ENCODE results near the gene DYNC2H1. TPM values are rescaled to one million over a fixed set of nuclear protein-coding genes. Genes with fewer than 3 reads are reported as not detected.
A peak's percentile ranks its signal among the peaks of the same experiment; 100 is the strongest.
"Not testable (repeated sequence)": the region's sequence is repeated elsewhere in the genome, so short reads cannot be mapped to it uniquely, and the experiment has no call there.

DYNC2H1 gene
- polyA plus RNA-seq, 12 donors, result 9.0 to 17.5 (median 12.3) TPM; not detected in 1

DNA sequence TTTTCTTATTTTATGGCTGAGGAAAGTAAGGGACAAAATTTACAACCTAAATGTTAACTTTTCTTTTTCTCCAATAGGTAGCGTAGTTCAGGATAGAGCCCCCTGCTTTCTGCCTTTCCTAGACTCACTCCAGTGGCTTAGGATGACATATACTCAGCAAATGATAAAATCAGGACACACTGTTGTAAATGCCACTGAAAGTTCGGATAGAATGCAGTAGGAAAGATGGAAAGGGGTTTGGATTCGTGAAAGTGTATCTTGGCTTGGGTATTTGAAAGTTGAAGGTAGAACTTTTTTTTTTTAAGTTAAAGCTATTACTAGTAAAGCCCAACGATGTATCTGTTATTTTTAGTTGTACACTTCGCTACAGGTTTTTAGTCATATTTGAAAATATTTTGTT, 2.2 kb downstream of the DYNC2H1 start:
- DNase-seq, result no peak

DNA sequence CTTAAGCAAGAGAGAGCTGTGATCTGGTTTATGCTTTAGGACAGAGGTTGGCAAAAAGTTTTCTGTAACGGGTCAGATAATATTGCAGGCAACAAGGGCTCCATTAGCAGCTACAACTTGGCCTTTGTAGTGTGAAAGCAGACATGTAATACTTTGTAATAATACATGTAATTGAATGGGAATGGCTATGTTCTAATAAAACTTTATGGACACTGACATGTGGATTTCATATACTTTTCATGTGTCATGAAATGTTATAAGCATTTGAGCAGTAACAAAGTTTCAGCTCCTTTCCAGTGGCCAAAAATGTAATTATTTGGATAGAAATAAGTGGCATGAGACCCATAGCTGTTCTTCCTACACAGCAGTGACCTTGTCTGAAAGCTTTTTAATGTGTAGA, 3.1 kb downstream of the DYNC2H1 start:
- no peak for DNase-seq

DNA sequence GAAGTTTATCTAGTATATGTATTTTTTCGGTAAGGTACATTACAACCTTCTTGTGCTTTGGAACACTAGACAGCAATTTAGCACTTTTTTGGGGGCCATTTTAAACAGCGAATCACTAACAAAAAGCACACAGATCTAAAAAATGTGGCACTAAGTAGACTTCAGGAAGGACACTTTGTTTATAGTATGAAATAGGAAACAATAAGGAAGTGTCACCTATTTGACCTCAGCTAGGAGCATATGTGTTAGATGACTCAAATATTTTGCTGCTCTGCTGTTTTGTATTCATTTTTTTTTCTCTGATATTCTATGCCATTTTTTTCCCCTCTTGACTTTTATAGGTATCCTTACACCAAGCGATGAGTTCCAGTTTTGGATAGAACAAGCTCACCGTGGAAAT, 5.6 kb downstream of the DYNC2H1 start:
- DNase-seq, result no peak

DNA sequence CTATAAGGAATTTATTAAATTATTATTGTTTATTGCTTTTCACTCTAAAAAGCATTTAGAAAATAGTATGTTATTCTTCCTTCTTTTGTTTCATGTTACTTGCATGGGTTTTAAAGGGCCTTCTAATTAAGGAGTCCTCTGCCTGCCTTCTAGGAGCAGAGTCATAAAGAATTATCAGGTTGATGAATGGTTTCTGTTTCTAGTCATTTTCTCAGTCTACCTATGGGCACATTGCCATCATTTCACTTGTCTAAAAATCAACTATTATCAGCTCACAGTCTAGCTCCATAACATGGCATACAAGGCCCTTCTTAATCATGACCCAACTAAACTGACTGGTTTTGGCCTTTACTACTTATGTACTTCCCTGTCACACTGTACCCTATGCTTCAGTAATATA, 16.2 kb downstream of the DYNC2H1 start:
- no peak for DNase-seq

DNA sequence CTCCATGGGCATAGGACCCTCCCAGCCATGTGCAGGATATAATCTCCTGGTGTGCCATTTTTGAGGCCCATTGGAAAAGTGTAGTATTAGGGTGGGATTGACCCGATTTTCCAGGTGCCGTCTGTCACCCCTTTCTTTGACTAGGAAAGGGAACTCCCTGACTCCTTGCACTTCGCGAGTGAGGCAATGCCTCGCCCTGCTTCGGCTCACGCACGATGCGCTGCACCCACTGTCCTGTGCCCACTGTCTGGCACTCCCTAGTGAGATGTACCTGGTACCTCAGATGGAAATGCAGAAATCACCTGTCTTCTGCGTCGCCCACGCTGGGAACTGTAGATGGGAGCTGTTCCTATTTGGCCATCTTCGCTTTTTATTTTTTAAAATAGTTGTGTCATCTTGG, 32.8 kb downstream of the DYNC2H1 start:
- DNase-seq, result not testable (repeated sequence)

DNA sequence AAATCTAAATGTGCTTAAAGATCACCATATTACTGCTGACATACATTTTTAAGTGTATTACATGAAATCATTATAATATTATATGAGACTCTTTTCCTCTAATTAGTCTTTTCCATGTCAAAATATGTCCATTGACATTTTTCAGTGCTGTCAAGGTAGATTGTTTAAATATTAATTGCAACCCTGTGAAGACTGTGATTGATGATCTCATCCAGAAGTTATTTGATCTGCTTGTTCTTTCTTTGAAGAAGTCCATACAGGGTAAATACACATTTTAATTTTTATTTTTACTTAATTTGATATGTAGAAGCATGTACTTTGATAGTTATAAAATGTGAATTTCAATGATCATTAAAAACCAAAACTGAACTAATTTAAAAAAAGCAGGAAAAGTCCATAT, 38.4 kb downstream of the DYNC2H1 start:
- DNase-seq, result no peak

DNA sequence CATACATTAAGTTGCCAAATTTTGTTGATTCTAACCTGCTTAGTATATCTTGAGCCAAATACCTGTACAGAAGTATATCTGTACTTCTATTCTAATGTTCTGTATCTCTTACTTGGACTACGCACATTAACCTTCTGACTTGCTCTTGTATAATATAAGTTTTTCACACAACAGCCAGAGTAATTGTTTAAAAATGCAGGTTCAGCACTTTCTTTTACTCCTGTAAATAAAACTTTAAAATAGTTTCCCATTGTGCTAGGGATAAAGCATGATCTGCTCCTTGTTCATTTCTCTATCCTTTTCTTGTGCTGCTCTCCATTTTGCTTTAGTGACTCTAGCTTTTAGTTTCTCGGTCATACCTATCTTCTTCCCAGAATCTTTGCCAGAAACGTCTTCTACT, 48.3 kb downstream of the DYNC2H1 start:
- DNase-seq, result no peak

DNA sequence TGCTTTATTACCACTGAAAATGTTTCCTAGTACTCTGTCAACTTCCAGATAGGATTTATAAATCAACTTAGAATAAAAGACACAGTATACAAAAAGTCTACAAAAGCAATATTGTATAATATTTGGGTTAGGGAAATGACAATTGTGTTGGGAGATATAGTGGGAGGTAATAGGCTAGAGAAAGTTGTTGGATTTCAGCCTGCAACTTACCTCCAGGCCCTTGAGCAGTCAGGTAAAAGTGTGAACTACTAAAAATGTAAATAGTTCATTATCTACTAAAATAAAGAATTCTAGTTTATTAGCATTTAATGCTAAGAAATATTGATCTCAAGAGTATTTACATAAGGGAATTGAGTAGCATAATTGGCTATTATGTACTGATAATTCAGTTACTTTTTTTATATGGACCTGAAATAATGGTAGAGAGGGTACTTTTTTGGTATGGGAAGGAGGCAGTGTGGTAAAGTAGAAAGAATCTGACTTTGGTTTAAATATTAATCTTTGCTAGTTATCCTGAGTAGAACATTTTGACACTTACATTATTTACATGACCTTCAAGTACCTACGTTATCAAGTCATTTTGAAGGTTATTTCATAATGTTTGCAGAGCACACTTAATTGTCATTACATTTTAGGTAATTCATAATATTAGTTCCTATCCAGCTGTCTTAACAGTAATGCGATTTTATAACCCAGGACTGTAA, 55.0 kb downstream of the DYNC2H1 start:
- no peak for DNase-seq

DNA sequence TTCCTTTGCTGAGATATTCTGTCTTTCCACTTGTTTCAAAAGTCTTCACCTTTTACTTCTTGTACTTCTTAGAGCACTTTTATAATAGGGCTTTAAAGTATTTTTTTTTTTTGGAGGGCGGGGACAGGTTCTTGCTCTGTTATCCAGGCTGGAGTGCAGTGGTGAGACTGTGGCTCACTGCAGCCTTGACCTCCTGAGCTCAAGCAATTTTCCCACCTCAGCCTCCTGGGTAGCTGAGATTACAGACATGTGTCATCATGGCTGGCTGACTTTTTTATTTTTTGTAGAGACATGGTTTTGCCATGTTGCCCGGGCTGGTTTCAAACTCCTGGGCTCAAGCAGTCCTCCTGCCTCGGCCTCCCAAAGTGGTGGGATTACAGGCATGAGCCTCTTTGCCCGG, 57.9 kb downstream of the DYNC2H1 start:
- no peak for DNase-seq

DNA sequence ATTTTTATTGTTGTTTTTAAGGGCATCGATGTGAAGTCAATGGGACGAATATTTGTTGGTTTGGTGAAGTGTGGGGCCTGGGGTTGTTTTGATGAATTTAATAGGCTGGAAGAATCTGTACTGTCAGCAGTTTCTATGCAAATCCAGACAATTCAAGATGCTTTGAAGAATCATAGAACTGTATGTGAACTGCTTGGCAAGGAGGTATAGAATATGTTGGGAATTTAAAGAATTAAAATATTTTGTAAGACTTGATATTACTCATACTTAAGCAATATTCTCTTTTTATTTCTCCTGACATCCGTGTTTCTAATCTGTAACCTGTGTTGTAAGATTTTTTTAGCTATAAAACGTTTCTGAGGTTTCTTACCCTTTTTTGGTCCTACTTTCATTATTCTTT, 61.6 kb downstream of the DYNC2H1 start:
- DNase-seq, result no peak

DNA sequence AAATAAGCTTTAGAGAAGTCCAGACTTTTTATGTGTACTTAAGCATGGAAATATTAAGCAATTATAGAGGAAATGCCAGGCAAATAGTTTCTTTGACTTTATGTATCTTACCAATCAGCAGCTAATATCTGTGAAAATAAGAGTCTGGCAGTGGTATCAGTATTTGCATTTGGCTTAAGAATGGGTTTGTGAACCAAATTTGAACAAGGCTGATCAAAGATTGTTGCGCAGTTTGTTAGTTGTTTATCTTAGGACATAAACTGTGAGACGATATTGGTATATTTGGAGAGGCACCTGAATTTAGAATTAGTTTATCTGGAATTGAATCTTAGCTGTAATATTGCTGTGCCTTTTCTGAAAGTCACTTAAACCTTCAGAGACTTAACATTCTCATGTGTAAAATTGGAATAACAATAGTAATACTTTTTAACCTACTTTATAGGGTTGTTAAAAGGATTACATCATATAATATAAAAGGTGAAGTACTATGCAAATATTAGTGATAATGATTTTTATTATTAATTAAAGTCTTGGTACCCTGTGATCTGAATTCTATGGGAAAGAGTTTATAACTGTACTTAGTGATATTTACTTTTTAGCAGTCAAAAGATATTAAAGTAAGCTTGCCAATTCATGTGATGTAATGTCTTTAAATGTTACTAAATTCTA, 66.4 kb downstream of the DYNC2H1 start:
- DNase-seq, result no peak

DNA sequence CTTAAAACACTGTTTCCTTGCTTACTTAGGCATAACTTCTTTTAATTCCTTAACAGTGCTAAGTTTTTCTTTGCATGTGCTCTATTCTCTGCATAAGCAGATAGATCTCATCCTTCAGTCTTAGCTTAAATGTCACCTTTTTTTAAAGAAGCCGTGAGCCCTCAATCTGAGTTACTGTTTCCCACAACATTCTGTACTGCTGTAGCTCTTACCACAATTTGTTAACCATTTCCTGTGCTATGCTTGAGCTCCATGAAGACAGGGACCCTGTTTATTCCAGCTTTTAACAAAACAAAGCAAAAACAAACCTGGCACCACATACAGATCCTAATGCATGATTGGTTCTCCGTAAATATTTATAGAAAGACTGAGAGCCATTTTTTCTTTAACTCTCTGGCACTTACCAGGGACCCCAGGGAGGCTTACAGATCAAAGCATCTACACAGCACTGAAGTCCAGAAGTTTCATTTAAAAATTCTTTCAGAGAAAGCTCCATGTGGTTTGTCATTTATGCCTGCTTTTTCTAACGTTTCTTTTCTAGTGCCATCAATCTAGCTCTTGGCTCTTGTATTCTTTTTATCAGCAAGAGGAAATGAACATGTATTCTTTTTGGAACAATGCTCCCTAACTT, 74.9 kb downstream of the DYNC2H1 start:
- no peak for DNase-seq

DNA sequence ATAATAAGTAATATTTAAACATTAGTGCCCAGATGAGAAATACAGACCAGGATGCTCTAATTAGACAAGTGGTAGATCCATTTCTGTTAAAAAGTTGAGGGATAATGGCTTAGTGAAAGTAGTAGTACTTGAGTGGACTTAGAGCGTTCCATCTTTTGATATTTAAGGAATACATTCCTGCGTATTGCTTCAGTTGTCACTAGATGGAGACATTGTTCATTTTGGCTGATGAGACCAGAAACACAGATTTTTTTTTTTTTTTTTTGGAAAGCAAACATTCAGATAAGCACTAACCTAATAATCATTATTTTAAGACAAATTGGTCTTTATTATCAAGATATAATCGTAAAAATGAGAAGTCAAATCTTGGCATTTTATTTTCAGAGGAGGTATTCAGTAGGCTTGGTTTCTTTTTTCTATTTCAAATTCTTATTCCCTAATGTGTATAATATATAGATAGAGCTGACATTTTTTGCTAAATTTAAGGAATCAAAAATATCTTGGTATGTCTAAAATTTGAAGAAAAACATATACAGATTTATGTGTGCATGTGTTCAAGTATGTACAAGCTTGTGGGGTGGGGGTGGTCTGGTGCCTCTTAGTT, 92.9 kb downstream of the DYNC2H1 start:
- peak; percentile 22 for DNase-seq

DNA sequence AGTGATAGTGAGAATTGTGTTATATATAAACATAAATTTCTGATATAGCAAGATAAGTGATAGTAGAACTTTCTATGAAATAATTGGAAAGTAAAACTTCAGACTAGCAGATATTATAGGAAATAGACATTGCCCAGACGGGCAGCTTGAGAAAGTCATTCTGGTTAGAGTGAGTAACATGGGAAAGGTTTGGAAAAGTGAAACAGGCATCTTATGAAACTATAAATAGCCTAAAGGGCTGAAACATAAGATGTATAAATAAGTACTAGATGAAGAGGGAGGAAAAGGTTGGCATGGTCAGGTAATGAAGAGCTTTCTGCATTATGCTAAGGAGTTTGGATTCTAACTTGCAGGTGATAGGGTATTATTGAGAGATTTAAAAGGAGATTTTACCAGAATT, 101.3 kb downstream of the DYNC2H1 start:
- no peak for DNase-seq

DNA sequence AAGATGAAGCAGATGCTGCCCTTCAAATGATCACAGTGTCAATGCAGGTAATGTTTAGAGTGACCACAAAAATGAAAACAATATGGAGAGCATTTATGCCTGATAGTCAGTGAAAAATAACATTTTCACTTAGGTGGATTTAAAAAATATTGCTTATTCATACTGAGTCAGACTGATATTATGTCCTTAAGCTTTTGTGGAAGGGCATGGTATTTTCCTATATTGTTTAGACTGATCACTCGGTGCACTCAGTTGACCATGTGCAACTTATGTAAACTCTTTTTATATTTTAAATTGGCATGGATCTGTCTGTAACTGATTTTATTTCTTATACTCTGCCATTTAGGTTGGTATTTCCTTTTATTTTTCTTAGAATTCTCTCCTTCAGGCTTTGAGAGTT, 106.6 kb downstream of the DYNC2H1 start:
- DNase-seq, result no peak

DNA sequence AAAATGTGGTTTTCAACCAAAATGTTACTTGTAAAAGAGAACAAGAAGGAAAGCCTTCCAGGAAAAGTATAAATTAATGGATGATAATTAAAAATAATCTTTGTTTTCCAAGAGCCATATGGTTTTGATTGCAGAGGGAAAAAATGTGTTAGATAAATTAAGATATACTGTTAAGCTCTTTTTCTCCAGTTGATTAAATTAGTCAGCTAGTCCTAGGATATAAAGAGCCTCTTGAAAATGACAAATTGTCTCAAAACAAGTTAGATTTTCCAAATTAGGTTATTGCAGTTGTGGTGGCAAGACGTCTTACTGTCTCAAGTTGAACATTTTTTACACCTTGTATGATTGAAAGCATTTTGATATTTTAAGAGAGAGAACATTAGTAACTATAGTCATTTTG, 110.9 kb downstream of the DYNC2H1 start:
- DNase-seq, result no peak

DNA sequence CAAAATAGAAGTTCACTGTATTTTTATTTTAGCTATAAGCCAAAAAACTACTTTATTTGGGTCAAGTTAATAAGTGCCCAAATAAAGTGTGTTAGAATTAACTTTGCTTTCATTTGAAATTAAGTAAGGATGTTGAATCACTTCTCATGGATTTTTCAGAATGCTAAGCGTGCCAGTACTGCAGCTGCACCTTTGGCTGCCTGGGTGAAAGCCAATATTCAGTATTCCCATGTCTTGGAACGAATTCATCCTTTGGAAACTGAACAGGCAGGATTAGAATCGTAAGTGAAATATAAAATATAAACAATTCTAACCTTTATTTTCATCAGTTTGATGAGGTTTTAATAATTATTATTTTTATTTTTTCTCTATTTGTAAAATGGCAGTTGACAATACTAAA, 113.6 kb downstream of the DYNC2H1 start:
- DNase-seq, result peak; percentile 55

DNA sequence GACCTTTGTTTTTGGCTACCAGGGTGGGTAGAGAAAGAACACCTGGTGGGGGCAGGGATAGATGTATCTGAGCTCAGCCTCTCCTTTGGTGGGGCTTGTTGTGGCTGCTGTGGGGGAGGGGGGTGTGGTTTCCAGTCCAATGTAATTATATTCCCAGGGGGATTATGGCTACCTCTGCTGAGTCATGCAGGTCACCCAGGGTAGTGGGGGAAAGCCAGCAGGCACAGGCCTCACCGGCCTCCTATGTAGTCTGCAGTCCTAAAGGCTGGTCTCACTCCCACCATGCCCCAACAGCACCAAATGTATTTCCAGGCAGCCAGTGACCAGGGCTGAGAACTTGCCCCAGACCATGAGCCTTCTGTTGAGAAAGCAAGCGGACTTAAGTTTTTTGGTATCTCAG, 119.6 kb downstream of the DYNC2H1 start:
- DNase-seq, result no peak

DNA sequence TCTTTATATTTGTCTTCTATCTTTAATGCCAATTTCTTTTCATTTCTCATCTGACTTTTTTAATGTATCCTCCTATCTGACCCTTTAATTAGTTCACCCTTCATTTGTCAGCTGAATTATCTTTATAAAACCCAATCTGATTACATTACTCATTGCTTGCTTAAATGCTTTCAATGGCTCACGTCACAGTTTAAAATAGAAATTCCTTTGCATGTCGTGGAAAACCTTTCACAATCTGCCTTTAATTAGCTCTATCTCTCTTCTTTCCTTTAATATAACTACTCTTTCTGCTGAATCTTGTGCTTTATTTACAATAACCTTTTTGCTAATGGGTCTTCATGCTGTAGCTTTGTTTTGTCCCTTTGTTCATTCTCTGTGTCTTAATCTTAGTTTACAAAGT, 125.7 kb downstream of the DYNC2H1 start:
- no peak for DNase-seq

DNA sequence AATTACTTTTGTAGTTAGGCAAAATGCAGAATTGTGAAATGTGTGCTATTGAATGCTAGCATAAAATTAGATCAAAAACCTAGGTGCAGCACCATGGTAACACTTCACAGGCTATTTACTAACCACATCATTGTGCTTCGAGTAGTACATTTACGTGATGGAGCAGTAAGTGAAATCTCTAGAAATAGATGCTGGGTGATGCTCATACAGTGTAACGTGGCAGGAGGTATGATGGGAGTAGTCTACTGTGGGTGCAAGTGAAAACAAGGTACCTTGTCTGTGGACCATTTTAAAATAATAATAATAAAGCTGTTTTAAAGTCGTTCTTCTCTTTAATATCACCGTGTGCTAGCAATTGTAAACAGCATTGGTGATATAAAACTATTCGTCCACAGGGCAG, 132.3 kb downstream of the DYNC2H1 start:
- DNase-seq, result no peak

DNA sequence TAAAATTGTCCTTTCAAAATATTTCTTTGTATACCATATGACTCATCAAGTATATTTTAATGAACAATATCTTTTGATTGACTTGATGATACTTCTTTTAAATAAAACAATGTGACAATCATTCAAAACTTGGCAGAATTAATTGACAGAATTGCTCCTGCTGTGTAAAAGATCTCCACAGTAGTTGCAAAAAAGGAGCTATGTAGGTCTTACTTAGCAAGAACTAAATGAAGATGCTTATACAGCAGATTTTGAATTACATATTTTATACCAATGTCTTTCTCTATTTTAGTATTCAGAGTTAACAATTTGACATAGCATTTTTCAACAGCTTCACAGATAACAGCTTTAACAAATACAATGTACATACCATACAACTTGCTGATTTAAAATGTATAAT, 144.9 kb downstream of the DYNC2H1 start:
- DNase-seq, result no peak

DNA sequence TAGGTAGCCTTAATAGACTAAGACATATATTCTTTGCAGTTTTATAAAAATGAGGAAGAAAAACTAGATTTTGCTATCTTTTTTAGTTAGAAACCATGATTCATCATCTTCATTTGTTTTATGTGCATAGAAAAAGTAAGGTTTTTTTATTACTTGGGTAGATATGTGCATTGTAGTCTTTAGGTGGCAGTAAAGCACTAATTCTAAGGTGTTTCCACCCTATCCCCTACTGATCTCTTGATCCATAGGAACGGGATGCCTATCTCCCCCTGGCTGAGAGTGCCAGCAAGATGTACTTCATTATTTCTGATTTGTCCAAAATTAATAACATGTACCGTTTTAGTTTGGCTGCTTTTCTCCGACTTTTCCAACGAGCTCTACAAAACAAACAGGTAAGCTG, 148.1 kb downstream of the DYNC2H1 start:
- DNase-seq, result peak; percentile 6

Data from muscle of arm (tissue), 12 donors.